HCT116 (cell line): ENCODE data around the gene RBFOX2. TPM values are rescaled to one million over a fixed set of nuclear protein-coding genes. Genes with fewer than 3 reads are reported as not detected.
A peak's percentile ranks its signal among the peaks of the same experiment; 100 is the strongest.

Source experiments
- ATAC-seq: fragments of 200-7000 bp; cut with Tn5 transposase; 2 replicates; pipeline ENCODE4 v1.9.1; 2020; ENCODE audit warnings: mild to moderate bottlenecking, moderate library complexity
- BruUV-seq: library from RNA; stranded (reverse); fragments of 400-500 nt; replicated peaks from 2 replicates; lab custom pipeline; 2021; lab: Mats Ljungman, UMichigan
- CTCF ChIA-PET: fragments of 300-600 bp; sonication (Branson Sonifier 250); formaldehyde crosslinking; loops from one replicate; lab custom pipeline; 2021; ENCODE audit warnings: antibody characterized with exemption; lab: Charles Lee
- POLR2A ChIA-PET: fragments of 300-600, 350-600 bp; sonication (Branson Sonifier 250); formaldehyde crosslinking; loops from one replicate; lab custom pipeline; 2021; ENCODE audit warnings: antibody characterized with exemption; lab: Charles Lee
- RAD21 ChIA-PET, 2 experiments: fragments of 300-600 bp; sonication (Branson Sonifier 250); formaldehyde crosslinking; loops; one replicate each; lab custom pipeline; 2023; ENCODE audit warnings: low total read pairs in 2 of 2; ENCODE audit not compliant: uncharacterized antibody in 2 of 2, unreplicated experiment in 2 of 2, low non-redundant PET in 1 of 2; lab: Charles Lee
- DNase-seq: peaks from one replicate; pipeline ENCODE4 v3.0.0-alpha.2; 2010; ENCODE audit warnings: low read depth, low spot score
- H2AFZ ChIP-seq: fragments of 200-600 bp; shearing (Covaris generic), sonication (generic); 2 replicates; pipeline ENCODE4 v1.6.1; 2017; ENCODE audit warnings: low read depth, mixed run types, mixed read lengths, antibody characterized with exemption, low read length; ENCODE audit not compliant: poor library complexity, severe bottlenecking
- H3K27ac ChIP-seq: 2 replicates; pipeline ENCODE4 v1.5.1; 2012; ENCODE audit warnings: low read depth, low read length
- H3K27me3 ChIP-seq: fragments of 200-600 bp; sonication (generic); 2 replicates; pipeline ENCODE4 v1.6.1; 2016; ENCODE audit warnings: mixed run types, low read length, mixed read lengths; ENCODE audit not compliant: insufficient read depth
- H3K36me3 ChIP-seq, 2 experiments: fragments of 200-500 bp in 1 of 2; fragments of 200-600 bp in 1 of 2; sonication (Bioruptor generic) in 1 of 2; sonication (generic) in 1 of 2; 2 replicates each; pipeline versions ENCODE4 v1.5.1 to v1.6.1; 2014 to 2016; ENCODE audit warnings: low read length in 2 of 2, inconsistent platforms in 1 of 2, mixed read lengths in 1 of 2, mixed run types in 1 of 2; ENCODE audit not compliant: insufficient read depth in 2 of 2, control insufficient read depth in 1 of 2
- H3K4me1 ChIP-seq, 2 experiments: fragments of 200-600 bp in 1 of 2; sonication (generic) in 1 of 2; 2 replicates each; pipeline versions ENCODE4 v1.5.1 to v1.6.1; 2012 to 2017; ENCODE audit warnings: low read length in 2 of 2, inconsistent platforms in 1 of 2, mild to moderate bottlenecking in 1 of 2, mixed read lengths in 1 of 2, mixed run types in 1 of 2, moderate library complexity in 1 of 2; ENCODE audit not compliant: insufficient read depth in 2 of 2, control insufficient read depth in 1 of 2
- H3K4me2 ChIP-seq: fragments of 200-600 bp; sonication (generic); 2 replicates; pipeline ENCODE4 v1.6.1; 2017; ENCODE audit warnings: mixed run types, low read length, mixed read lengths
- H3K4me3 ChIP-seq, 2 experiments: fragments of 200-600 bp in 1 of 2; sonication (generic) in 1 of 2; replicated peaks in 1 of 2; 2 replicates each; pipeline ENCODE4 v1.5.1; 2011 to 2016; ENCODE audit warnings: low read length in 2 of 2, control low read depth in 1 of 2, low read depth in 1 of 2, mild to moderate bottlenecking in 1 of 2, mixed read lengths in 1 of 2, mixed run types in 1 of 2
- H3K79me2 ChIP-seq: fragments of 200-600 bp; sonication (generic); 2 replicates; pipeline ENCODE4 v1.6.1; 2017; ENCODE audit warnings: mild to moderate bottlenecking, mixed run types, low read length, moderate library complexity, mixed read lengths; ENCODE audit not compliant: insufficient read depth
- H3K9ac ChIP-seq: fragments of 200-600 bp; sonication (generic); 2 replicates; pipeline ENCODE4 v1.6.1; 2016; ENCODE audit warnings: low read length, mixed read lengths
- H3K9me2 ChIP-seq: fragments of 200-600 bp; sonication (generic), shearing (Covaris generic); 2 replicates; pipeline ENCODE4 v1.6.1; 2017; ENCODE audit warnings: mixed run types, mild to moderate bottlenecking, moderate library complexity; ENCODE audit not compliant: insufficient read depth
- H3K9me3 ChIP-seq, 2 experiments: fragments of 200-500 bp in 1 of 2; fragments of 200-600 bp in 1 of 2; sonication (Bioruptor generic) in 1 of 2; sonication (generic) in 1 of 2; 2 replicates each; pipeline ENCODE4 v1.6.1; 2014 to 2017; ENCODE audit warnings: low read length in 2 of 2, mixed read lengths in 2 of 2, inconsistent platforms in 1 of 2, low read depth in 1 of 2, mild to moderate bottlenecking in 1 of 2, mixed run types in 1 of 2, moderate library complexity in 1 of 2; ENCODE audit not compliant: control insufficient read depth in 1 of 2, insufficient read depth in 1 of 2
- H4K20me1 ChIP-seq: fragments of 200-600 bp; sonication (generic), shearing (Covaris generic); 2 replicates; pipeline ENCODE4 v1.6.1; 2017; ENCODE audit warnings: mixed run types, mild to moderate bottlenecking, moderate library complexity; ENCODE audit not compliant: insufficient read depth
- ATF3 ChIP-seq: IDR thresholded peaks from 2 replicates; pipeline ENCODE4 v1.6.1; 2012
- CEBPB ChIP-seq: IDR thresholded peaks from 2 replicates; pipeline ENCODE4 v1.6.1; 2012; ENCODE audit warnings: low read depth
- EZH2phosphoT487 ChIP-seq: fragments of 200-600 bp; IDR thresholded peaks from 2 replicates; pipeline ENCODE4 v1.6.1; 2018; ENCODE audit warnings: antibody characterized with exemption, borderline replicate concordance
- JUND ChIP-seq: IDR thresholded peaks from 2 replicates; pipeline ENCODE4 v1.6.1; 2012
- MAX ChIP-seq: IDR thresholded peaks from 2 replicates; pipeline ENCODE4 v1.6.1; 2012
- POLR2AphosphoS5 ChIP-seq: IDR thresholded peaks from 2 replicates; pipeline ENCODE4 v1.6.1; 2011; ENCODE audit warnings: mild to moderate bottlenecking, low read depth, low read length, moderate library complexity
- SIN3A ChIP-seq: IDR thresholded peaks from 2 replicates; pipeline ENCODE4 v1.6.1; 2012; ENCODE audit warnings: low read depth
- ZBTB33 ChIP-seq: IDR thresholded peaks from 2 replicates; pipeline ENCODE4 v1.6.1; 2011; ENCODE audit warnings: mild to moderate bottlenecking, low read length, moderate library complexity; ENCODE audit not compliant: insufficient replicate concordance; ENCODE audit errors: extremely low read depth
- intact Hi-C: fragments of 100-400 bp; cut with micrococcal nuclease; formaldehyde crosslinking; loops from 2 replicates; pipeline ENCODE4 v1.10.0; 2022
- total RNA-seq: library from RNA; stranded (reverse); gene quantifications from one replicate; pipeline ENCODE4 v1.2.1, GENCODE V29; 2021; ENCODE audit not compliant: unreplicated experiment

The RBFOX2 gene
- total RNA-seq, 1 experiment from 2014 or later: 83.9 TPM

GRCh38 chr22:35961480-35962295 lies 66.9 kb downstream of the RBFOX2 start:
- peaks cover 7% of the 10 kb centered on the region; the same call in 1 of the 2 replicates for H4K20me1 ChIP-seq
- H3K9ac ChIP-seq: no peak overlapping the region
- H3K4me2 ChIP-seq: peak overlapping the region; percentile 13; the same call in 1 of the 2 replicates
- H3K27me3 ChIP-seq: no peaks in the 10 kb centered on the region
- H3K4me1 ChIP-seq: peaks cover 7 to 17% of the 10 kb centered on the region in 2 experiments
- no peaks in the 10 kb centered on the region for H3K36me3 ChIP-seq
- TF ChIP-seq SIN3A (no peak), CEBPB (no peak), POLR2AphosphoS5 (no peak), EZH2phosphoT487 (no peak), MAX (no peak), JUND (no peak), ZBTB33 (no peak), ATF3 (no peak)
- no peak overlapping the region for H3K27ac ChIP-seq
- ChIA-PET RAD21 (no interaction called here), POLR2A (no interaction called here), CTCF (interaction anchor here (1.5 kb wide), 1 partner anchor 104 kb away, joined by 4 read pairs; no protein-coding TSS in a partner anchor)
- H3K79me2 ChIP-seq: peaks cover 62% of the 10 kb centered on the region
- no TSS peak for BruUV-seq
- intact Hi-C loops: no loop called here
- no peak overlapping the region for H3K4me3 ChIP-seq
- peak; percentile 62 for ATAC-seq
- no peak for DNase-seq
- no peak overlapping the region for H2AFZ ChIP-seq
- no peaks in the 10 kb centered on the region for H3K9me3 ChIP-seq
- no peaks in the 10 kb centered on the region for H3K9me2 ChIP-seq
